Testis (tissue), 3 donors: ENCODE data around the gene RBM6. TPM values are rescaled to one million over a fixed set of nuclear protein-coding genes. Genes with fewer than 3 reads are reported as not detected.

Experiments
- DNase-seq: peaks from one replicate; pipeline ENCODE4 v3.0.0-alpha.2; 2019
- H3K27ac ChIP-seq, 2 donors: fragments of 200-600 bp; sonication (generic); one replicate each; pipeline ENCODE4 v1.5.1; 2019
- H3K27me3 ChIP-seq: fragments of 200-600 bp; sonication (generic); one replicate; pipeline ENCODE4 v1.5.1; 2019
- H3K36me3 ChIP-seq: fragments of 200-600 bp; sonication (generic); one replicate; pipeline ENCODE4 v1.5.1; 2017; ENCODE audit warnings: low read depth; ENCODE audit errors: missing control alignments
- H3K4me1 ChIP-seq: fragments of 200-600 bp; sonication (generic); one replicate; pipeline ENCODE4 v1.5.1; 2019
- H3K4me3 ChIP-seq, 2 donors: fragments of 200-600 bp; sonication (generic); one replicate each; pipeline ENCODE4 v1.5.1; 2017 to 2019
- H3K9me3 ChIP-seq: fragments of 200-600 bp; sonication (generic); one replicate; pipeline ENCODE4 v1.5.1; 2017
- POLR2A ChIP-seq: fragments of 450-650 bp; IDR thresholded peaks from one replicate; pipeline ENCODE4 v1.6.1; 2017; ENCODE audit warnings: antibody characterized with exemption, mild to moderate bottlenecking, moderate library complexity
- WGBS, 2 donors: methylation state at CpG; one replicate each; pipeline ENCODE4 v1.1.5; 2018; 5-methylcytosine and 5-hydroxymethylcytosine counted together
- intact Hi-C: fragments of 100-400 bp; cut with DNase I; formaldehyde crosslinking; loops from one replicate; pipeline ENCODE4 v1.15.1; 2023; ENCODE audit warnings: low total_unique reads
- polyA plus RNA-seq: library from polyadenylated mRNA; stranded (reverse); fragments of 350-450 nt; fragmentation: Illumina TruSeq; extraction: RNeasy Lipid Tissue Mini Kit (QIAGEN cat#74804); gene quantifications from one replicate; pipeline ENCODE4 v1.2.3, GENCODE V29; 2014; ENCODE audit warnings: low read depth, low replicate concordance; ENCODE audit not compliant: insufficient read depth
- total RNA-seq, 2 donors: library from RNA; depleted of rRNA; stranded (reverse); fragments of >200 nt; gene quantifications; one replicate each; pipeline ENCODE4 v1.2.3, GENCODE V29; 2016
- TF ChIP-seq, protein P1 (sequence below), 3 experiments: fragments of 450-650 bp in 2 of 3; fragments of 200-600 bp in 1 of 3; sonication (generic) in 1 of 3; IDR thresholded peaks; one replicate each; pipeline ENCODE4 v1.5.1; 2016 to 2019; ENCODE audit warnings: antibody characterized with exemption in 3 of 3, mild to moderate bottlenecking in 2 of 3, moderate library complexity in 1 of 3

RBM6 gene
- total and polyA plus RNA-seq, 3 donors from 2014 or later, result 104 to 229 (median 212) TPM

DNA sequence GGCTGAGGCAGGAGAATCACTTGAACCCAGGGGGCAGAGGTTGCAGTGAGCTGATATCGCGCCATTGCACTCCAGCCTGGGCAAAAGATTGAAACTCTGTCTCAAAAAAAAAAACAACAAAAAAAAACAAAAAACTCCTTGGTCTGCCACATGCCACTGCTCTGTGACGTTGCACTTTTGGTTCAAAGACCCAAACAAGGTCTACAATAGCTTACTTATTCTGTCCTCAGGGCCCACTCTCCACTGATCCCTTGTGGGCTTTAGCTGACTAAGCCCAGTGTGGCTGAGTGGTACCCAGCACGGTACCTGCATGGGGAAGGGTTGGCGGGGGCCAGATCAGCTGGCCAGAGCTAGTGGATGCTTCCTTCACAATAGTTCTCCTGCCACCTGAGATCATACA is 12.2 kb upstream of the RBM6 start:
- 96% methylated on average over 5 of the region's 5 CpGs for WGBS, 2 donors
- Histone ChIP-seq H3K4me3 (no peak overlapping the region), H3K27me3 (no peaks in the 10 kb centered on the region), H3K36me3 (no peaks in the 10 kb centered on the region), H3K9me3 (no peaks in the 10 kb centered on the region), H3K4me1 (peaks cover 16% of the 10 kb centered on the region), H3K27ac (no peak overlapping the region)
- intact Hi-C loops, result no loop called here
- DNase-seq, result no peak
- TF ChIP-seq, protein P1, sequence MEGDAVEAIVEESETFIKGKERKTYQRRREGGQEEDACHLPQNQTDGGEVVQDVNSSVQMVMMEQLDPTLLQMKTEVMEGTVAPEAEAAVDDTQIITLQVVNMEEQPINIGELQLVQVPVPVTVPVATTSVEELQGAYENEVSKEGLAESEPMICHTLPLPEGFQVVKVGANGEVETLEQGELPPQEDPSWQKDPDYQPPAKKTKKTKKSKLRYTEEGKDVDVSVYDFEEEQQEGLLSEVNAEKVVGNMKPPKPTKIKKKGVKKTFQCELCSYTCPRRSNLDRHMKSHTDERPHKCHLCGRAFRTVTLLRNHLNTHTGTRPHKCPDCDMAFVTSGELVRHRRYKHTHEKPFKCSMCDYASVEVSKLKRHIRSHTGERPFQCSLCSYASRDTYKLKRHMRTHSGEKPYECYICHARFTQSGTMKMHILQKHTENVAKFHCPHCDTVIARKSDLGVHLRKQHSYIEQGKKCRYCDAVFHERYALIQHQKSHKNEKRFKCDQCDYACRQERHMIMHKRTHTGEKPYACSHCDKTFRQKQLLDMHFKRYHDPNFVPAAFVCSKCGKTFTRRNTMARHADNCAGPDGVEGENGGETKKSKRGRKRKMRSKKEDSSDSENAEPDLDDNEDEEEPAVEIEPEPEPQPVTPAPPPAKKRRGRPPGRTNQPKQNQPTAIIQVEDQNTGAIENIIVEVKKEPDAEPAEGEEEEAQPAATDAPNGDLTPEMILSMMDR (IDR thresholded peaks at IDR 0.05), result no peak
- no peak for TF ChIP-seq POLR2A

GRCh38 chr3:49928481-49929017 is 11.4 kb upstream of the RBM6 start:
- H3K4me1 ChIP-seq, result peaks cover 16% of the 10 kb centered on the region
- no peaks in the 10 kb centered on the region for H3K9me3 ChIP-seq
- H3K27ac ChIP-seq, result no peak overlapping the region
- 77 to 78% methylated on average over 4 to 5 of the region's 5 CpGs for WGBS, 2 donors
- DNase-seq, result no peak
- no peaks in the 10 kb centered on the region for H3K36me3 ChIP-seq
- intact Hi-C loops, result no loop called here
- H3K4me3 ChIP-seq, result no peak overlapping the region
- TF ChIP-seq, protein P1 (IDR thresholded peaks at IDR 0.05), result no peak
- no peak for TF ChIP-seq POLR2A
- H3K27me3 ChIP-seq, result no peaks in the 10 kb centered on the region

DNA sequence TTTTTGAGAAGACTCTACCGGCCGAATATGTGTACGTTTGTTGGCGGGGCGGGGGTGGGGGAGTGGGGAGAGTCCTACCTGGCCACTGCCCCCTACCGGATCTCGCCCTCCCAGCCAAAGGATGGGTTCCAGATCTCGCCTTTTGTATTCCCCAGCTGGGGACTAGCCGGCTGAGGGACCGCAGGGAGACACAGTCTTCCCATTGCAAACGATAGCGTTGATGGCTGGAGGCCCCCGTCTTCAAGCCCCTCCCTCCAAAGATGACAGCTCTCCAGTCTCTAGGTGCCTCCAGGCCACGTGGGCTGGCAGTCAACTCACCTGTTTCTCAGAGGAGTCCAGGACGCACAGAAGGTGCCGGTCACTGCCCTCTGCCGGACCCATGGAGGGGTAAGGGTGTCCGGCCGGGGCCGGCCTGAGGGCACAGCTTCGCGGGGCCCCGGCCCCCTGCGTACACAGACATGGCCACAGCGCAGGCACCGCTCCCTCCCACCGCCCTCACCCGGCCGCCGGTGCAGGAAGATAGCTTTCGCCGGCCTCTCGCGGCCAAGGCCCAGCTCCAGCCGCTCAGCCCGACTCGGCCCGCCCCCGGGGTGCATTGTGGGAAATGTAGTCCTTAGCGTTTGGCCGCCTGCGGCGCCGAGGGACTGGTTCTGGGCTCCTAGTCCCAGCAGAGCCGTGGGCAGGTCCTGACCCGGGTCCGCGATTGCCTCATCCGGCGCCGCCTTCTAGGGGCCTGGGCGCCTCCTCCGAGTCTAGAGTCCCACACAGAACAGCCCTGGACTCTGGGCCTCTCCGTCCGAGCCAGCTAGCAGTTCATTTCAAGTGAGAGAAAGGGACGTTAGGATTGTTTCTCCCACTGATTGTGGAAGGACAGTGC is 10.4 kb upstream of the RBM6 start, which contains the start of gene MON1A:
Gene MON1A (minus strand): TSS at position 521 of the 877 bp plus-strand sequence. CDS start 16,465 bp downstream, outside the sequence.
- peak within 1 kb of the TSS; percentile 70 to 93 for H3K4me3 ChIP-seq
- peaks cover 16% of the 10 kb centered on the region for H3K4me1 ChIP-seq
- no peaks in the 10 kb centered on the region for H3K36me3 ChIP-seq
- no peaks in the 10 kb centered on the region for H3K9me3 ChIP-seq
- no peak for TF ChIP-seq POLR2A
- TF ChIP-seq, protein P1 (IDR thresholded peaks at IDR 0.05), result no peak
- WGBS, 2 donors, result 1% methylated on average over 20 to 28 of the region's 56 CpGs
- H3K27me3 ChIP-seq, result no peaks in the 10 kb centered on the region
- peak within 1 kb of the TSS; percentile 80 to 87 for H3K27ac ChIP-seq
- intact Hi-C loops, result no loop called here
- DNase-seq, result peak; percentile 96

- no peak for TF ChIP-seq POLR2A
- TF ChIP-seq, protein P1 (IDR thresholded peaks at IDR 0.05), result no peak
Observed at GRCh38 chr3:49930168-49930690, 9.7 kb upstream of the RBM6 start.

More at GRCh38 chr3:49930168-49930690, 9.7 kb upstream of the RBM6 start:
- Histone ChIP-seq H3K36me3 (no peaks in the 10 kb centered on the region), H3K27ac (peak overlapping the region; percentile 80 to 87), H3K4me1 (peaks cover 16% of the 10 kb centered on the region), H3K27me3 (no peaks in the 10 kb centered on the region), H3K4me3 (peak overlapping the region; percentile 70 to 93), H3K9me3 (no peaks in the 10 kb centered on the region)
- DNase-seq, result no peak
- 25 to 27% methylated on average over 16 of the region's 16 CpGs for WGBS, 2 donors
- intact Hi-C loops, result no loop called here
